PFSK-1 (cell line): ENCODE results near the gene SNAP29.

ENCODE experiments used
- FOXP2 ChIP-seq: optimal IDR thresholded peaks from 2 replicates; pipeline ENCODE3; 2011; ENCODE audit warnings: borderline replicate concordance, control low read depth, inconsistent platforms; ENCODE audit not compliant: insufficient read depth; ENCODE audit errors: extremely low read length, extremely low read depth
- POLR2AphosphoS5 ChIP-seq: IDR thresholded peaks from 2 replicates; pipeline ENCODE4 v1.6.1; 2012; ENCODE audit warnings: low read depth, mild to moderate bottlenecking, control low read depth, low read length, moderate library complexity
- REST ChIP-seq, 2 experiments: IDR thresholded peaks; 2 replicates each; pipeline versions ENCODE4 v1.6.1 to v1.8.0; 2011 to 2012; ENCODE audit warnings: low read depth in 2 of 2, low read length in 2 of 2, control low read depth in 1 of 2, inconsistent platforms in 1 of 2, mild to moderate bottlenecking in 1 of 2, moderate library complexity in 1 of 2; ENCODE audit not compliant: insufficient read depth in 1 of 2
- SIN3A ChIP-seq: IDR thresholded peaks from 2 replicates; pipeline ENCODE4 v1.6.1; 2012; ENCODE audit warnings: mild to moderate bottlenecking, low read length, moderate library complexity, borderline replicate concordance; ENCODE audit not compliant: insufficient read depth
- TAF1 ChIP-seq: IDR thresholded peaks from 2 replicates; pipeline ENCODE4 v1.6.1; 2012; ENCODE audit warnings: low read length, control low read depth, borderline replicate concordance; ENCODE audit not compliant: insufficient read depth

Gene SNAP29

GRCh38 chr22:20881231-20881630 is 22.4 kb downstream of the SNAP29 start:
- TF ChIP-seq REST (IDR thresholded peaks at IDR 0.05; ENCODE audit: insufficient read depth in 1 of 2, low read depth in 2 of 2, low read length in 2 of 2) (no peak), SIN3A (no peak), FOXP2 (no peak), TAF1 (no peak), POLR2AphosphoS5 (no peak)

- no peak for TF ChIP-seq SIN3A
- TF ChIP-seq POLR2AphosphoS5, result no peak
- no peak for TF ChIP-seq TAF1
- no peak for TF ChIP-seq FOXP2
- no peak for TF ChIP-seq REST (IDR thresholded peaks at IDR 0.05; ENCODE audit: insufficient read depth in 1 of 2, low read depth in 2 of 2, low read length in 2 of 2)
Observed at GRCh38 chr22:20881869-20882815, 23.3 kb downstream of the SNAP29 start.

- no peak for TF ChIP-seq SIN3A
- TF ChIP-seq TAF1, result no peak
- TF ChIP-seq POLR2AphosphoS5, result no peak
- TF ChIP-seq REST (IDR thresholded peaks at IDR 0.05; ENCODE audit: insufficient read depth in 1 of 2, low read depth in 2 of 2, low read length in 2 of 2), result no peak
- TF ChIP-seq FOXP2, result no peak
Observed at GRCh38 chr22:20882855-20883254, 24.0 kb downstream of the SNAP29 start.

- TF ChIP-seq TAF1 (no peak), POLR2AphosphoS5 (no peak), SIN3A (no peak), FOXP2 (no peak), REST (IDR thresholded peaks at IDR 0.05; ENCODE audit: insufficient read depth in 1 of 2, low read depth in 2 of 2, low read length in 2 of 2) (no peak)
Observed at GRCh38 chr22:20884454-20884853, 25.6 kb downstream of the SNAP29 start.
